ENCODE data around the gene RAB27A.

Gene RAB27A

GRCh38 chr15:55230051-55230670 is 59.5 kb downstream of the RAB27A start:
- in situ Hi-C loops (cut with HindIII; ENCODE audit: low sequenced_read_pairs), result no loop called here

- in situ Hi-C loops (cut with HindIII; ENCODE audit: low sequenced_read_pairs), result no loop called here
These were observed 63.5 kb downstream of the RAB27A start for GRCh38 chr15:55226127-55226526.

GRCh38 chr15:55224892-55225291 is 64.7 kb downstream of the RAB27A start:
- in situ Hi-C loops (cut with HindIII; ENCODE audit: low sequenced_read_pairs), result no loop called here

- in situ Hi-C loops (cut with HindIII; ENCODE audit: low sequenced_read_pairs), result no loop called here
These were observed 67.0 kb downstream of the RAB27A start for GRCh38 chr15:55222588-55222987.

- in situ Hi-C loops (cut with HindIII; ENCODE audit: low sequenced_read_pairs), result no loop called here
These were observed 68.3 kb downstream of the RAB27A start for GRCh38 chr15:55221090-55222011.

GRCh38 chr15:55220606-55221005 is 69.0 kb downstream of the RAB27A start:
- in situ Hi-C loops (cut with HindIII; ENCODE audit: low sequenced_read_pairs), result no loop called here

- in situ Hi-C loops (cut with HindIII; ENCODE audit: low sequenced_read_pairs), result no loop called here
These were observed 71.6 kb downstream of the RAB27A start for GRCh38 chr15:55218056-55218455.

GRCh38 chr15:55204464-55204863 is 85.1 kb downstream of the RAB27A start:
- in situ Hi-C loops (cut with HindIII; ENCODE audit: low sequenced_read_pairs), result no loop called here

GRCh38 chr15:55202206-55202605 is 87.4 kb downstream of the RAB27A start:
- in situ Hi-C loops (cut with HindIII; ENCODE audit: low sequenced_read_pairs), result no loop called here

- in situ Hi-C loops (cut with HindIII; ENCODE audit: low sequenced_read_pairs), result no loop called here
These were observed 90.9 kb downstream of the RAB27A start for GRCh38 chr15:55198706-55199105.

GRCh38 chr15:55197719-55198118 is 91.9 kb downstream of the RAB27A start:
- in situ Hi-C loops (cut with HindIII; ENCODE audit: low sequenced_read_pairs), result no loop called here

- in situ Hi-C loops (cut with HindIII; ENCODE audit: low sequenced_read_pairs), result no loop called here
These were observed 92.3 kb downstream of the RAB27A start for GRCh38 chr15:55197362-55197705.

- in situ Hi-C loops (cut with HindIII; ENCODE audit: low sequenced_read_pairs), result no loop called here
These were observed 92.9 kb downstream of the RAB27A start, which contains the start of gene RSL24D1 for GRCh38 chr15:55196458-55197361. TSS of gene RSL24D1 (minus strand) at chr15:55196941. CDS start at chr15:55196890, 51 bp downstream.

- in situ Hi-C loops (cut with HindIII; ENCODE audit: low sequenced_read_pairs), result no loop called here
These were observed 93.6 kb downstream of the RAB27A start for GRCh38 chr15:55195996-55196395.

GRCh38 chr15:55194256-55194655 is 95.4 kb downstream of the RAB27A start:
- in situ Hi-C loops (cut with HindIII; ENCODE audit: low sequenced_read_pairs), result no loop called here

GRCh38 chr15:55186331-55186730 is 103.3 kb downstream of the RAB27A start:
- in situ Hi-C loops (cut with HindIII; ENCODE audit: low sequenced_read_pairs), result no loop called here

- in situ Hi-C loops (cut with HindIII; ENCODE audit: low sequenced_read_pairs), result no loop called here
These were observed 105.9 kb downstream of the RAB27A start for GRCh38 chr15:55183679-55184078.

GRCh38 chr15:55179141-55179540 is 110.5 kb downstream of the RAB27A start:
- in situ Hi-C loops (cut with HindIII; ENCODE audit: low sequenced_read_pairs), result no loop called here

- in situ Hi-C loops (cut with HindIII; ENCODE audit: low sequenced_read_pairs), result no loop called here
These were observed 119.3 kb downstream of the RAB27A start for GRCh38 chr15:55170361-55170760.

GRCh38 chr15:55168350-55168974 is 121.2 kb downstream of the RAB27A start:
- in situ Hi-C loops (cut with HindIII; ENCODE audit: low sequenced_read_pairs), result no loop called here

- in situ Hi-C loops (cut with HindIII; ENCODE audit: low sequenced_read_pairs), result no loop called here
These were observed 125.3 kb downstream of the RAB27A start for GRCh38 chr15:55164284-55164683.
